Tibial artery (tissue), 4 donors: ENCODE results near the gene MAST3.

Source experiments
- DNase-seq, 2 donors: peaks; one replicate each; pipeline ENCODE4 v3.0.0-alpha.2; 2019
- H3K27ac ChIP-seq, 2 donors: fragments of 200-600 bp; sonication (generic) in 1 of 2; 1 replicate in 1 of 2; 2 replicates in 1 of 2; pipeline ENCODE4 v1.5.1; 2018 to 2019; ENCODE audit warnings: mild to moderate bottlenecking in 1 of 2
- H3K27me3 ChIP-seq, 2 donors: fragments of 200-600 bp; sonication (generic) in 1 of 2; one replicate each; pipeline versions ENCODE4 v1.5.1 to v1.6.0; 2016 to 2019
- H3K36me3 ChIP-seq, 3 donors: fragments of 200-600 bp; sonication (generic) in 2 of 3; one replicate each; pipeline ENCODE4 v1.5.1; 2016 to 2019; ENCODE audit warnings: mild to moderate bottlenecking in 2 of 3
- H3K4me1 ChIP-seq, 4 donors: fragments of 200-600 bp; sonication (generic) in 2 of 4; 1 replicate in 3 of 4; 2 replicates in 1 of 4; pipeline ENCODE4 v1.5.1; 2016 to 2019
- H3K4me3 ChIP-seq, 2 donors: fragments of 200-600 bp; sonication (generic) in 1 of 2; 1 replicate in 1 of 2; 2 replicates in 1 of 2; pipeline ENCODE4 v1.5.1; 2018 to 2019; ENCODE audit warnings: mild to moderate bottlenecking in 2 of 2
- H3K9me3 ChIP-seq, 3 donors: fragments of 200-600 bp; sonication (generic) in 1 of 3; one replicate each; pipeline ENCODE4 v1.5.1; 2016 to 2019
- intact Hi-C: fragments of 100-400 bp; cut with DNase I; formaldehyde crosslinking; loops from one replicate; pipeline ENCODE4 v1.15.0; 2023; ENCODE audit warnings: low total_unique reads
- TF ChIP-seq, protein P1 (sequence below), 2 experiments: fragments of 200-600 bp in 1 of 2; fragments of 450-650 bp in 1 of 2; IDR thresholded peaks; one replicate each; pipeline ENCODE4 v1.5.1; 2017 to 2019; ENCODE audit warnings: antibody characterized with exemption in 2 of 2, mild to moderate bottlenecking in 1 of 2, moderate library complexity in 1 of 2

The MAST3 gene

DNA sequence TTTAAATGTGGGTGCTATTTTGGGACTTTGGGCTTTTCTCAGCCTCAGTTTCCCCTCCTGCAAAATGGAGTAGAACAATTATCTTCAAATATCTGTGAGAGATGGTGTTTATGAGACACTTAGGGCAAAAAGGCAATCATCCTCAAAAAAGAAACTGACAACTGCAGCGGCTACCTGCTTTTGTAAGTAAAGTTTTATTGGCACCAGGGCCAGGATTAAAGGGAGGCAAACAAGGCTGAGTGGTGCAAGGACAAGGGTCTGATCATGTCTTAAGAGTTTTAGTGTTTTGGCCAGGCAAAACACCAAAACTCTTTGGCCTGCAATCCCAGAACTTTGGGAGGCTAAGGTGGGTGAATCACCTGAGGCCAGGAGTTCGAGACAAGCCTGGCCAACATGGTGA lies 1.3 kb upstream of the MAST3 start:
- intact Hi-C loops = no loop called here
- no peaks in the 10 kb centered on the region for H3K27me3 ChIP-seq
- H3K4me3 ChIP-seq = no peak overlapping the region
- TF ChIP-seq, protein P1, sequence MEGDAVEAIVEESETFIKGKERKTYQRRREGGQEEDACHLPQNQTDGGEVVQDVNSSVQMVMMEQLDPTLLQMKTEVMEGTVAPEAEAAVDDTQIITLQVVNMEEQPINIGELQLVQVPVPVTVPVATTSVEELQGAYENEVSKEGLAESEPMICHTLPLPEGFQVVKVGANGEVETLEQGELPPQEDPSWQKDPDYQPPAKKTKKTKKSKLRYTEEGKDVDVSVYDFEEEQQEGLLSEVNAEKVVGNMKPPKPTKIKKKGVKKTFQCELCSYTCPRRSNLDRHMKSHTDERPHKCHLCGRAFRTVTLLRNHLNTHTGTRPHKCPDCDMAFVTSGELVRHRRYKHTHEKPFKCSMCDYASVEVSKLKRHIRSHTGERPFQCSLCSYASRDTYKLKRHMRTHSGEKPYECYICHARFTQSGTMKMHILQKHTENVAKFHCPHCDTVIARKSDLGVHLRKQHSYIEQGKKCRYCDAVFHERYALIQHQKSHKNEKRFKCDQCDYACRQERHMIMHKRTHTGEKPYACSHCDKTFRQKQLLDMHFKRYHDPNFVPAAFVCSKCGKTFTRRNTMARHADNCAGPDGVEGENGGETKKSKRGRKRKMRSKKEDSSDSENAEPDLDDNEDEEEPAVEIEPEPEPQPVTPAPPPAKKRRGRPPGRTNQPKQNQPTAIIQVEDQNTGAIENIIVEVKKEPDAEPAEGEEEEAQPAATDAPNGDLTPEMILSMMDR (IDR thresholded peaks at IDR 0.05) = no peak
- H3K36me3 ChIP-seq = no peaks in the 10 kb centered on the region
- peaks cover 0 to 67% (median 33%) of the 10 kb centered on the region in 4 donors for H3K4me1 ChIP-seq
- H3K9me3 ChIP-seq = no peaks in the 10 kb centered on the region
- no peak for DNase-seq
- H3K27ac ChIP-seq = peak overlapping the region in 1 of 2 donors; percentile 74

GRCh38 chr19:18097993-18098890 lies 664 bp downstream of the MAST3 start:
- Histone ChIP-seq H3K9me3 (no peaks in the 10 kb centered on the region), H3K4me3 (peak overlapping the region; percentile 57 to 73), H3K27me3 (no peaks in the 10 kb centered on the region), H3K27ac (peak overlapping the region; percentile 66 to 70), H3K36me3 (no peaks in the 10 kb centered on the region), H3K4me1 (peaks cover 0 to 78% (median 39%) of the 10 kb centered on the region in 4 donors)
- no peak for DNase-seq
- TF ChIP-seq, protein P1 (IDR thresholded peaks at IDR 0.05) = no peak
- intact Hi-C loops = no loop called here

DNA sequence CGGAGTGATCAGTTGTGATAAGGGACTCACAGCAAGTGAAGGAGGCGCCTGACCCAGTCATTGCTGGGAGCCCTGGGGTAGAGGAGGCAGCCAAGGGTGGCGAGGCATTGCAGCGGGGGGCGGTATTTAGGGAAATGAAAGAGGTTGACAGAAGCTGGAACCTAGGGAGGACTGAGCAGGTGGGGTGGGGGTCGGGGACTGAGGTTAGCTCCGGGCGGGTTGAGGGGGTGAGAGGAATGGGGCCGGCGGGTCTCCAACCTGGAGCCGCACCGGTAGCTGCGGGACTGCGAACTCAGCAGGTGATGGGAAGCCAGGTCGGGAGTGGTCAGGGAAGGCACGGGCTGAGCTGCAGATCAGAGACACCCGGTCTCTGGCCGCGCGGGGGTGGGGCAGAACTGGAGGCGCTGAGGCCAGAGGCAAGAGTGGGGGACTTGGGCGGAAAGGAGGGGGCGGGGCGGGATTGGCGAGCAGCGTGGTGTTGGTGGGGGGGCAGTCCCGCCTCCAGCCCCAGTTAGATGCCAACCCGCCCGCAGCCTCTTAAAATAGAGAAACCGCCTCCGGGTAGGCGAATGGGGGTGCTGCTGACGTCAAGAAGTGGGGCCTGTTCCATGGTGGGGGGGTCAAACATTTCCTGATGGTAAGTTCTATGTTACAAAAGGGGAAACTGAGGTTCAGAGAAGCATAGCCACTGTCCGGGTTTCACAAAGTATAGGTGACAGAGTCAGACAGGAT lies 1.5 kb downstream of the MAST3 start:
- TF ChIP-seq, protein P1 (IDR thresholded peaks at IDR 0.05) = no peak
- H3K4me3 ChIP-seq = peak overlapping the region; percentile 57 to 73
- no peaks in the 10 kb centered on the region for H3K36me3 ChIP-seq
- no peaks in the 10 kb centered on the region for H3K9me3 ChIP-seq
- DNase-seq = peak in 1 of 2 donors; percentile 75
- intact Hi-C loops = no loop called here
- no peaks in the 10 kb centered on the region for H3K27me3 ChIP-seq
- peaks cover 0 to 78% (median 43%) of the 10 kb centered on the region in 4 donors for H3K4me1 ChIP-seq
- H3K27ac ChIP-seq = no peak overlapping the region

DNA sequence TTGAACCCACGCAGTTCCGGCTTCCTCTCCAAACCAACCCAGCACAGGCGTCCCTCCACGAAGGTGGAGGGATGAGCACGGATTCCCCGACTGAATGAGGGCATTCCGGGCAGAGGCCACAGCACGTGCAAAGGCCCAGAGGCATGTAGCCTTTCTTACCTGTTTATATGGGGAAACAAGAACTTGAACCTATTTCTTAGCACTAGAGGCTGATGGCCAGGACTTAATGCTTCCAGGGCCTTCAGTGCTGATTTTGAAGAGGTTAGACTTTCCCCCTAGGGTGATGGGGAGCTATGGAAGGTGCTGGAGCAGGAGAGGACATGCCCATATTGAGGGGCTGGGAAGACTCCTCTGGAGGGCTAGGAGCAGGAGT lies 2.0 kb downstream of the MAST3 start:
- peaks cover 0 to 78% (median 44%) of the 10 kb centered on the region in 4 donors for H3K4me1 ChIP-seq
- DNase-seq = no peak
- no peak overlapping the region for H3K4me3 ChIP-seq
- TF ChIP-seq, protein P1 (IDR thresholded peaks at IDR 0.05) = no peak
- H3K36me3 ChIP-seq = no peaks in the 10 kb centered on the region
- H3K27me3 ChIP-seq = no peaks in the 10 kb centered on the region
- H3K27ac ChIP-seq = no peak overlapping the region
- H3K9me3 ChIP-seq = no peaks in the 10 kb centered on the region
- intact Hi-C loops = no loop called here

DNA sequence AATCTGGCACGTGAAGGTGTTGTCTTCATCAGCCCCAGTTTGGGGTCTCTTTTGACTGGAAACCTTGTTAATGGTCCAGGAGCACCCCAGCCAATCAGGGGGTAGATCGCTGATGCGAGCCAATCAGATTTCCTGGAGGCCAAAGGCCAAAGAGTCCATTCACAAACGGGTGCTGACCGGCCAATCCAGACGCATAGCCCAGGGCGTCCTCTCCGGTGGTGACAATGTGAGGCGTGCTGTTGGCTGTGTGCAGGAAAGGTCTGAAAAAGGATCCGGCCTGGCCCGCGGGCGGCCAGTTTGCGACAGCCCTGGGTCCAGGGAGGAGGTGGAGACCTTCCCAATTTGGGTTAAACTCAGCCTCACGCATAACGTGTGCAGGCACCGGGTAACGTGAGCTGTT lies 3.1 kb downstream of the MAST3 start:
- Histone ChIP-seq H3K4me1 (peaks cover 0 to 73% (median 40%) of the 10 kb centered on the region in 4 donors), H3K4me3 (no peak overlapping the region), H3K36me3 (no peaks in the 10 kb centered on the region), H3K27me3 (no peaks in the 10 kb centered on the region), H3K27ac (no peak overlapping the region), H3K9me3 (no peaks in the 10 kb centered on the region)
- intact Hi-C loops = no loop called here
- DNase-seq = no peak
- TF ChIP-seq, protein P1 (IDR thresholded peaks at IDR 0.05) = no peak
